A673 (cell line): ENCODE data around the gene DSCAML1.

Experiments used
- EZH2 ChIP-seq: fragments of 200-600 bp; sonication (generic); IDR thresholded peaks from 2 replicates; pipeline ENCODE4 v1.6.1; 2017; ENCODE audit warnings: borderline replicate concordance, low read depth, mild to moderate bottlenecking, mixed read lengths, antibody characterized with exemption, low read length; ENCODE audit not compliant: poor library complexity, severe bottlenecking
- TF ChIP-seq, protein P1 (sequence below): fragments of 300-800, 200-600 bp; sonication (generic); conservative IDR thresholded peaks from 2 replicates; pipeline ENCODE4 v1.5.1; 2017; ENCODE audit warnings: low read depth, mild to moderate bottlenecking, antibody characterized with exemption, low read length, moderate library complexity, mixed read lengths

DNA sequence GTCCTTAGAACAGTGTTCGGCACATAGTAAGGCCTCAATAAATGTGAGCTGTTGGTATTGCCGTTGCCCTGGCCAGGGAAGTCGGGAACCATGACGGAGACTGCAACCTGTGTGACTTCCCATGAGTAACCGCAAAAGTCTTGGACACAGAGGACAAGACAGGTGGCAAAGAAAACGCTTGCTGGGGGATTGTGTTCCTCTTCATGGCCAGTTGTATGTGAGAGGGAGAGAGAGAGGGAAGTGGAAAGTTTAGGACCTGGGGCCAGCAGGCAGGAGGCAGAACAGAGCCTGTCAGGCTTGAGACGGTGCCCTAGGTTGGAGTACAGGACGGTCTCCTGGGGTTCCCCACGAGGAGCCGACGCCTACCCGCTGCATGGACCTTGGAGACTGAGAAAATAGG is 379.2 kb downstream of the DSCAML1 start:
- TF ChIP-seq, protein P1, sequence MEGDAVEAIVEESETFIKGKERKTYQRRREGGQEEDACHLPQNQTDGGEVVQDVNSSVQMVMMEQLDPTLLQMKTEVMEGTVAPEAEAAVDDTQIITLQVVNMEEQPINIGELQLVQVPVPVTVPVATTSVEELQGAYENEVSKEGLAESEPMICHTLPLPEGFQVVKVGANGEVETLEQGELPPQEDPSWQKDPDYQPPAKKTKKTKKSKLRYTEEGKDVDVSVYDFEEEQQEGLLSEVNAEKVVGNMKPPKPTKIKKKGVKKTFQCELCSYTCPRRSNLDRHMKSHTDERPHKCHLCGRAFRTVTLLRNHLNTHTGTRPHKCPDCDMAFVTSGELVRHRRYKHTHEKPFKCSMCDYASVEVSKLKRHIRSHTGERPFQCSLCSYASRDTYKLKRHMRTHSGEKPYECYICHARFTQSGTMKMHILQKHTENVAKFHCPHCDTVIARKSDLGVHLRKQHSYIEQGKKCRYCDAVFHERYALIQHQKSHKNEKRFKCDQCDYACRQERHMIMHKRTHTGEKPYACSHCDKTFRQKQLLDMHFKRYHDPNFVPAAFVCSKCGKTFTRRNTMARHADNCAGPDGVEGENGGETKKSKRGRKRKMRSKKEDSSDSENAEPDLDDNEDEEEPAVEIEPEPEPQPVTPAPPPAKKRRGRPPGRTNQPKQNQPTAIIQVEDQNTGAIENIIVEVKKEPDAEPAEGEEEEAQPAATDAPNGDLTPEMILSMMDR: no peak
- no peak for TF ChIP-seq EZH2
